HCT116 (cell line): ENCODE results near the gene HDHD5. TPM values are rescaled to one million over a fixed set of nuclear protein-coding genes. Genes with fewer than 3 reads are reported as not detected.

Experiments
- ATAC-seq: fragments of 200-7000 bp; cut with Tn5 transposase; 2 replicates; pipeline ENCODE4 v1.9.1; 2020; ENCODE audit warnings: mild to moderate bottlenecking, moderate library complexity
- BruUV-seq: library from RNA; stranded (reverse); fragments of 400-500 nt; replicated peaks from 2 replicates; lab custom pipeline; 2021; lab: Mats Ljungman, UMichigan
- CTCF ChIA-PET: fragments of 300-600 bp; sonication (Branson Sonifier 250); formaldehyde crosslinking; loops from one replicate; lab custom pipeline; 2021; ENCODE audit warnings: antibody characterized with exemption; lab: Charles Lee
- POLR2A ChIA-PET: fragments of 300-600, 350-600 bp; sonication (Branson Sonifier 250); formaldehyde crosslinking; loops from one replicate; lab custom pipeline; 2021; ENCODE audit warnings: antibody characterized with exemption; lab: Charles Lee
- RAD21 ChIA-PET, 2 experiments: fragments of 300-600 bp; sonication (Branson Sonifier 250); formaldehyde crosslinking; loops; one replicate each; lab custom pipeline; 2023; ENCODE audit warnings: low total read pairs in 2 of 2; ENCODE audit not compliant: uncharacterized antibody in 2 of 2, unreplicated experiment in 2 of 2, low non-redundant PET in 1 of 2; lab: Charles Lee
- DNase-seq: peaks from one replicate; pipeline ENCODE4 v3.0.0-alpha.2; 2010; ENCODE audit warnings: low read depth, low spot score
- H2AFZ ChIP-seq: fragments of 200-600 bp; shearing (Covaris generic), sonication (generic); 2 replicates; pipeline ENCODE4 v1.6.1; 2017; ENCODE audit warnings: low read depth, mixed run types, mixed read lengths, antibody characterized with exemption, low read length; ENCODE audit not compliant: poor library complexity, severe bottlenecking
- H3K27ac ChIP-seq: 2 replicates; pipeline ENCODE4 v1.5.1; 2012; ENCODE audit warnings: low read depth, low read length
- H3K27me3 ChIP-seq: fragments of 200-600 bp; sonication (generic); 2 replicates; pipeline ENCODE4 v1.6.1; 2016; ENCODE audit warnings: mixed run types, low read length, mixed read lengths; ENCODE audit not compliant: insufficient read depth
- H3K36me3 ChIP-seq, 2 experiments: fragments of 200-500 bp in 1 of 2; fragments of 200-600 bp in 1 of 2; sonication (Bioruptor generic) in 1 of 2; sonication (generic) in 1 of 2; 2 replicates each; pipeline versions ENCODE4 v1.5.1 to v1.6.1; 2014 to 2016; ENCODE audit warnings: low read length in 2 of 2, inconsistent platforms in 1 of 2, mixed read lengths in 1 of 2, mixed run types in 1 of 2; ENCODE audit not compliant: insufficient read depth in 2 of 2, control insufficient read depth in 1 of 2
- H3K4me1 ChIP-seq, 2 experiments: fragments of 200-600 bp in 1 of 2; sonication (generic) in 1 of 2; 2 replicates each; pipeline versions ENCODE4 v1.5.1 to v1.6.1; 2012 to 2017; ENCODE audit warnings: low read length in 2 of 2, inconsistent platforms in 1 of 2, mild to moderate bottlenecking in 1 of 2, mixed read lengths in 1 of 2, mixed run types in 1 of 2, moderate library complexity in 1 of 2; ENCODE audit not compliant: insufficient read depth in 2 of 2, control insufficient read depth in 1 of 2
- H3K4me2 ChIP-seq: fragments of 200-600 bp; sonication (generic); 2 replicates; pipeline ENCODE4 v1.6.1; 2017; ENCODE audit warnings: mixed run types, low read length, mixed read lengths
- H3K4me3 ChIP-seq, 2 experiments: fragments of 200-600 bp in 1 of 2; sonication (generic) in 1 of 2; replicated peaks in 1 of 2; 2 replicates each; pipeline ENCODE4 v1.5.1; 2011 to 2016; ENCODE audit warnings: low read length in 2 of 2, control low read depth in 1 of 2, low read depth in 1 of 2, mild to moderate bottlenecking in 1 of 2, mixed read lengths in 1 of 2, mixed run types in 1 of 2
- H3K79me2 ChIP-seq: fragments of 200-600 bp; sonication (generic); 2 replicates; pipeline ENCODE4 v1.6.1; 2017; ENCODE audit warnings: mild to moderate bottlenecking, mixed run types, low read length, moderate library complexity, mixed read lengths; ENCODE audit not compliant: insufficient read depth
- H3K9ac ChIP-seq: fragments of 200-600 bp; sonication (generic); 2 replicates; pipeline ENCODE4 v1.6.1; 2016; ENCODE audit warnings: low read length, mixed read lengths
- H3K9me2 ChIP-seq: fragments of 200-600 bp; sonication (generic), shearing (Covaris generic); 2 replicates; pipeline ENCODE4 v1.6.1; 2017; ENCODE audit warnings: mixed run types, mild to moderate bottlenecking, moderate library complexity; ENCODE audit not compliant: insufficient read depth
- H3K9me3 ChIP-seq, 2 experiments: fragments of 200-500 bp in 1 of 2; fragments of 200-600 bp in 1 of 2; sonication (Bioruptor generic) in 1 of 2; sonication (generic) in 1 of 2; 2 replicates each; pipeline ENCODE4 v1.6.1; 2014 to 2017; ENCODE audit warnings: low read length in 2 of 2, mixed read lengths in 2 of 2, inconsistent platforms in 1 of 2, low read depth in 1 of 2, mild to moderate bottlenecking in 1 of 2, mixed run types in 1 of 2, moderate library complexity in 1 of 2; ENCODE audit not compliant: control insufficient read depth in 1 of 2, insufficient read depth in 1 of 2
- H4K20me1 ChIP-seq: fragments of 200-600 bp; sonication (generic), shearing (Covaris generic); 2 replicates; pipeline ENCODE4 v1.6.1; 2017; ENCODE audit warnings: mixed run types, mild to moderate bottlenecking, moderate library complexity; ENCODE audit not compliant: insufficient read depth
- CBX3 ChIP-seq: IDR thresholded peaks from 2 replicates; pipeline ENCODE4 v1.6.1; 2012; ENCODE audit warnings: low read depth
- CEBPB ChIP-seq: IDR thresholded peaks from 2 replicates; pipeline ENCODE4 v1.6.1; 2012; ENCODE audit warnings: low read depth
- CTCF ChIP-seq, 3 experiments: fragments of 200-600 bp in 1 of 3; sonication (generic) in 1 of 3; IDR thresholded peaks in 2 of 3; conservative IDR thresholded peaks in 1 of 3; 2 replicates each; pipeline ENCODE4 v1.5.1; 2012 to 2017; ENCODE audit warnings: low read depth in 2 of 3, low read length in 2 of 3, antibody characterized with exemption in 1 of 3, borderline replicate concordance in 1 of 3, control low read depth in 1 of 3, mild to moderate bottlenecking in 1 of 3, mixed read lengths in 1 of 3, mixed run types in 1 of 3, moderate library complexity in 1 of 3; ENCODE audit not compliant: insufficient read depth in 1 of 3
- EGR1 ChIP-seq: IDR thresholded peaks from 2 replicates; pipeline ENCODE4 v1.6.1; 2012; ENCODE audit warnings: low read depth
- ELF1 ChIP-seq: IDR thresholded peaks from 2 replicates; pipeline ENCODE4 v1.6.1; 2012; ENCODE audit warnings: low read depth, borderline replicate concordance
- EZH2phosphoT487 ChIP-seq: fragments of 200-600 bp; IDR thresholded peaks from 2 replicates; pipeline ENCODE4 v1.6.1; 2018; ENCODE audit warnings: antibody characterized with exemption, borderline replicate concordance
- FOSL1 ChIP-seq: IDR thresholded peaks from 2 replicates; pipeline ENCODE4 v1.6.1; 2012; ENCODE audit warnings: low read depth
- JUND ChIP-seq: IDR thresholded peaks from 2 replicates; pipeline ENCODE4 v1.6.1; 2012
- MAX ChIP-seq: IDR thresholded peaks from 2 replicates; pipeline ENCODE4 v1.6.1; 2012
- POLR2A ChIP-seq: IDR thresholded peaks from 2 replicates; pipeline ENCODE4 v1.7.0; 2011; ENCODE audit warnings: borderline replicate concordance; ENCODE audit not compliant: insufficient read depth, insufficient read length; ENCODE audit errors: extremely low read depth
- POLR2AphosphoS5 ChIP-seq: IDR thresholded peaks from 2 replicates; pipeline ENCODE4 v1.6.1; 2011; ENCODE audit warnings: mild to moderate bottlenecking, low read depth, low read length, moderate library complexity
- RAD21 ChIP-seq: IDR thresholded peaks from 2 replicates; pipeline ENCODE4 v1.6.1; 2012; ENCODE audit warnings: low read depth, mild to moderate bottlenecking
- REST ChIP-seq: IDR thresholded peaks from 2 replicates; pipeline ENCODE4 v1.6.1; 2012; ENCODE audit warnings: low read depth
- SIN3A ChIP-seq: IDR thresholded peaks from 2 replicates; pipeline ENCODE4 v1.6.1; 2012; ENCODE audit warnings: low read depth
- SP1 ChIP-seq: IDR thresholded peaks from 2 replicates; pipeline ENCODE4 v1.6.1; 2012; ENCODE audit warnings: low read depth
- SRF ChIP-seq: IDR thresholded peaks from 2 replicates; pipeline ENCODE4 v1.6.1; 2012; ENCODE audit warnings: low read depth
- TCF7L2 ChIP-seq: IDR thresholded peaks from 2 replicates; pipeline ENCODE4 v1.7.0; 2011; ENCODE audit warnings: borderline replicate concordance, inconsistent platforms; ENCODE audit not compliant: insufficient read depth, insufficient read length; ENCODE audit errors: extremely low read depth
- ZBTB33 ChIP-seq: IDR thresholded peaks from 2 replicates; pipeline ENCODE4 v1.6.1; 2011; ENCODE audit warnings: mild to moderate bottlenecking, low read length, moderate library complexity; ENCODE audit not compliant: insufficient replicate concordance; ENCODE audit errors: extremely low read depth
- ZFX ChIP-seq: fragments of 450-650 bp; IDR thresholded peaks from 2 replicates; pipeline ENCODE4 v1.6.1; 2017
- ZNF274 ChIP-seq: fragments of 200-500 bp; sonication (Bioruptor generic); IDR thresholded peaks from 2 replicates; pipeline ENCODE4 v1.6.1; 2014; ENCODE audit warnings: mild to moderate bottlenecking, low read depth, low read length, inconsistent platforms
- intact Hi-C: fragments of 100-400 bp; cut with micrococcal nuclease; formaldehyde crosslinking; loops from 2 replicates; pipeline ENCODE4 v1.10.0; 2022
- total RNA-seq: library from RNA; stranded (reverse); gene quantifications from one replicate; pipeline ENCODE4 v1.2.1, GENCODE V29; 2021; ENCODE audit not compliant: unreplicated experiment

HDHD5 gene
- total RNA-seq, 1 experiment from 2014 or later = 70.1 TPM

GRCh38 chr22:17098379-17098819 is 60.7 kb downstream of the HDHD5 start:
- Histone ChIP-seq H3K27me3 (no peaks in the 10 kb centered on the region), H3K9me3 (no peaks in the 10 kb centered on the region), H3K4me1 (no peaks in the 10 kb centered on the region), H4K20me1 (no peaks in the 10 kb centered on the region), H3K27ac (no peak overlapping the region), H3K79me2 (peaks cover 7% of the 10 kb centered on the region), H3K9me2 (no peaks in the 10 kb centered on the region), H3K4me2 (no peak overlapping the region), H3K36me3 (peaks cover 21 to 23% of the 10 kb centered on the region in 2 experiments; a peak in 2 of 4 replicates), H3K4me3 (no peak overlapping the region), H3K9ac (no peak overlapping the region)
- ATAC-seq (no peak), DNase-seq (no peak)
- RAD21 ChIA-PET = no interaction called here
- BruUV-seq = no TSS peak
- intact Hi-C loops = loop anchor here (5.0 kb wide), 1 partner anchor 54 kb away; no protein-coding TSS in a partner anchor
- POLR2A ChIA-PET = no interaction called here
- CTCF ChIA-PET = no interaction called here
- no peak for TF ChIP-seq REST
- no peak for TF ChIP-seq ZNF274
- no peak for TF ChIP-seq JUND
- no peak for TF ChIP-seq ZFX
- TF ChIP-seq ELF1 = no peak
- no peak for TF ChIP-seq CTCF (IDR thresholded peaks at IDR 0.05 in 2 of 3, conservative IDR thresholded peaks at IDR 0.05 in 1 of 3; ENCODE audit: borderline replicate concordance in 1 of 3, insufficient read depth in 1 of 3, low read depth in 2 of 3, low read length in 2 of 3)
- no peak for TF ChIP-seq TCF7L2
- no peak for TF ChIP-seq MAX
- no peak for TF ChIP-seq SIN3A
- no peak for TF ChIP-seq CBX3
- TF ChIP-seq SP1 = no peak
- no peak for TF ChIP-seq POLR2A
- TF ChIP-seq EGR1 = no peak
- TF ChIP-seq EZH2phosphoT487 = no peak
- no peak for TF ChIP-seq CEBPB
- no peak for TF ChIP-seq ZBTB33
- no peak for TF ChIP-seq RAD21
- TF ChIP-seq FOSL1 = no peak
- no peak for TF ChIP-seq POLR2AphosphoS5
- TF ChIP-seq SRF = no peak
- TF ChIP-seq, all 23 proteins: peak for 0
- H2AFZ ChIP-seq = no peak overlapping the region
